Transverse colon (tissue), 3 donors: Measurements from ENCODE around the gene GRIK4.

Experiments used
- CTCF ChIP-seq, 5 experiments: fragments of 200-600 bp in 3 of 5; fragments of 450-650 bp in 2 of 5; sonication (generic) in 3 of 5; IDR thresholded peaks; 1 replicate in 2 of 5; 2 replicates in 3 of 5; pipeline ENCODE4 v1.5.1; 2016 to 2017; ENCODE audit warnings: antibody characterized with exemption in 5 of 5, inconsistent platforms in 3 of 5, mild to moderate bottlenecking in 2 of 5, moderate library complexity in 1 of 5
- POLR2A ChIP-seq: fragments of 450-650 bp; IDR thresholded peaks from one replicate; pipeline ENCODE4 v1.6.1; 2016; ENCODE audit warnings: antibody characterized with exemption, mild to moderate bottlenecking, moderate library complexity

- TF ChIP-seq CTCF (IDR thresholded peaks at IDR 0.05) = no peak
- TF ChIP-seq POLR2A = no peak
Measured at GRCh38 chr11:121008551-121008950, 497.0 kb downstream of the GRIK4 start.
